Neural progenitor cell (in vitro differentiated cells): ENCODE data around the gene SPTBN4.

Source experiments
- CTCF ChIP-seq: fragments of 200-600 bp; sonication (generic); IDR thresholded peaks from 2 replicates; pipeline ENCODE4 v1.5.1; 2017; ENCODE audit warnings: antibody characterized with exemption, mild to moderate bottlenecking
- EZH2 ChIP-seq: fragments of 200-600 bp; sonication (generic); IDR thresholded peaks from 2 replicates; pipeline ENCODE4 v1.6.1; 2017; ENCODE audit warnings: antibody characterized with exemption, mild to moderate bottlenecking, moderate library complexity
- EZH2phosphoT487 ChIP-seq: fragments of 200-600 bp; sonication (generic); IDR thresholded peaks from 2 replicates; pipeline ENCODE4 v1.6.1; 2017; ENCODE audit warnings: antibody characterized with exemption

- no peak for TF ChIP-seq CTCF
- TF ChIP-seq EZH2: no peak
- no peak for TF ChIP-seq EZH2phosphoT487
Measured at GRCh38 chr19:40586611-40587010, 119.8 kb downstream of the SPTBN4 start.
